DND-41 (cell line): ENCODE results near the gene MYO1E.

Experiments used
- ATAC-seq: fragments of 200-7000 bp; cut with Tn5 transposase; 3 replicates; pipeline ENCODE4 v1.9.1; 2021; ENCODE audit warnings: low read depth; ENCODE audit not compliant: insufficient read depth
- DNase-seq: peaks from one replicate; pipeline ENCODE4 v3.0.0-alpha.2; 2020
- H2AFZ ChIP-seq: 2 replicates; pipeline ENCODE4 v1.6.0; 2012; ENCODE audit warnings: low read depth, low read length
- H3K27ac ChIP-seq: 2 replicates; pipeline ENCODE4 v1.5.1; 2012; ENCODE audit warnings: low read length, inconsistent platforms
- H3K27me3 ChIP-seq: fragments of 200-600 bp; sonication (generic); 2 replicates; pipeline ENCODE4 v1.6.0; 2012; ENCODE audit warnings: low read length, mild to moderate bottlenecking, inconsistent platforms; ENCODE audit not compliant: insufficient read depth, poor library complexity
- H3K36me3 ChIP-seq: 2 replicates; pipeline ENCODE4 v1.5.1; 2012; ENCODE audit warnings: low read length, inconsistent platforms; ENCODE audit not compliant: insufficient read depth
- H3K4me1 ChIP-seq: 2 replicates; pipeline ENCODE4 v1.5.1; 2012; ENCODE audit warnings: mild to moderate bottlenecking, low read length; ENCODE audit not compliant: insufficient read depth
- H3K4me2 ChIP-seq: 2 replicates; pipeline ENCODE4 v1.6.0; 2012; ENCODE audit warnings: mild to moderate bottlenecking, moderate library complexity, low read length, inconsistent platforms; ENCODE audit not compliant: insufficient read depth
- H3K4me3 ChIP-seq, 2 experiments: fragments of 200-600 bp in 1 of 2; shearing (Covaris generic) in 1 of 2; 2 replicates each; pipeline ENCODE4 v1.5.1; 2012 to 2016; ENCODE audit warnings: inconsistent platforms in 2 of 2, low read length in 2 of 2, mild to moderate bottlenecking in 2 of 2, low read depth in 1 of 2, moderate library complexity in 1 of 2
- H3K79me2 ChIP-seq: 2 replicates; pipeline ENCODE4 v1.6.0; 2012; ENCODE audit warnings: low read length, inconsistent platforms; ENCODE audit not compliant: insufficient read depth
- H3K9ac ChIP-seq: 2 replicates; pipeline ENCODE4 v1.6.0; 2012; ENCODE audit warnings: low read depth, mild to moderate bottlenecking, inconsistent platforms, low read length, moderate library complexity
- H3K9me3 ChIP-seq: 2 replicates; pipeline ENCODE4 v1.5.1; 2012; ENCODE audit warnings: low read length, moderate library complexity, mild to moderate bottlenecking, inconsistent platforms; ENCODE audit not compliant: insufficient read depth, severe bottlenecking
- H4K20me1 ChIP-seq: 2 replicates; pipeline ENCODE4 v1.6.0; 2012; ENCODE audit warnings: low read length; ENCODE audit not compliant: insufficient read depth
- EZH2 ChIP-seq: IDR thresholded peaks from 3 replicates; pipeline ENCODE4 v1.6.1; 2012; ENCODE audit warnings: borderline replicate concordance, low read depth, mild to moderate bottlenecking, moderate library complexity, low read length, inconsistent platforms; ENCODE audit not compliant: severe bottlenecking
- TF ChIP-seq, protein P1 (sequence below): IDR thresholded peaks from 2 replicates; pipeline ENCODE4 v1.5.1; 2012; ENCODE audit warnings: borderline replicate concordance, low read length, moderate library complexity, mild to moderate bottlenecking; ENCODE audit not compliant: poor library complexity, severe bottlenecking; ENCODE audit errors: extremely low read depth

The MYO1E gene

DNA sequence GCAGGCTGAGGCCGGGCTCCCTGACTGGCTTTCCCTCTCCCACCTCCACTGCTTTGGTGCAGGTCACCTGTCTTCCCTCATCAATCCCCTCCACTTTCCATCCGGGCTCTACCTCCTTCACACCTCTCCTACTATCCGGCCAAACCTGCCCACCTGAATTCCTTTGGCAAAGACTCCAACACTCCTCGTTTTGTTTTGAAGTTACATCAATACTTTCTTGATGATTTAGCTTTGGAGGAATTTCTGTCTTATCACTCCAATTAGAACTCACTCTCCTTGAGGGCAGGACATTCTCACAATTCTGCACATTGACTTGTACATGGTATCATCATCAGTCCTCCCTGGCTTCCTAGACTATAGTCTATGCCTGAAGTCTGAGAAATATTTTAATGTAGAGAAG, 145.7 kb downstream of the MYO1E start:
- Histone ChIP-seq H3K27ac (no peak overlapping the region), H3K9me3 (no peaks in the 10 kb centered on the region)

DNA sequence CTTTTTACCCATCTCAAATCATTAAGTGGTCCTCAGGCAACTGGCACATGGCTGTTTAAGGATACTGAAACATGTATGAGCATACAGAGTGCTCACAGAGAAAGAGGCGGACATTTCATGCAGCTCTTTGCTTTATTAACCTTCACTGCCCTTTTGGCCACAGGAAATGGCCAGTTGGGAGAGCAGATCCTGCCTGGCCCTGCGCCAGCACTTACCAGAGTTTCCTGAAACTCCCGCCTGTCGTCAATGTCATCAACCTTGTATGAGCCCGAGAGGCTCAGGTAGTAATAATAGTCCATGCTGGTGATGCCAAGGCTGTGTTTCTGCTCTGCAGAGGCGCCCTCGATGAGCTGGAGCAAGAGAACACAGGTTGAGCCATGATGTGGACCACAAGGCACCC, 148.2 kb downstream of the MYO1E start:
- no peaks in the 10 kb centered on the region for H3K36me3 ChIP-seq
- ATAC-seq (no peak), DNase-seq (no peak)
- H3K27ac ChIP-seq, result no peak overlapping the region
- H4K20me1 ChIP-seq, result no peaks in the 10 kb centered on the region
- no peaks in the 10 kb centered on the region for H3K4me1 ChIP-seq
- no peaks in the 10 kb centered on the region for H3K9me3 ChIP-seq
- H3K4me2 ChIP-seq, result no peak overlapping the region
- H3K9ac ChIP-seq, result no peak overlapping the region
- H2AFZ ChIP-seq, result no peak overlapping the region
- TF ChIP-seq, protein P1, sequence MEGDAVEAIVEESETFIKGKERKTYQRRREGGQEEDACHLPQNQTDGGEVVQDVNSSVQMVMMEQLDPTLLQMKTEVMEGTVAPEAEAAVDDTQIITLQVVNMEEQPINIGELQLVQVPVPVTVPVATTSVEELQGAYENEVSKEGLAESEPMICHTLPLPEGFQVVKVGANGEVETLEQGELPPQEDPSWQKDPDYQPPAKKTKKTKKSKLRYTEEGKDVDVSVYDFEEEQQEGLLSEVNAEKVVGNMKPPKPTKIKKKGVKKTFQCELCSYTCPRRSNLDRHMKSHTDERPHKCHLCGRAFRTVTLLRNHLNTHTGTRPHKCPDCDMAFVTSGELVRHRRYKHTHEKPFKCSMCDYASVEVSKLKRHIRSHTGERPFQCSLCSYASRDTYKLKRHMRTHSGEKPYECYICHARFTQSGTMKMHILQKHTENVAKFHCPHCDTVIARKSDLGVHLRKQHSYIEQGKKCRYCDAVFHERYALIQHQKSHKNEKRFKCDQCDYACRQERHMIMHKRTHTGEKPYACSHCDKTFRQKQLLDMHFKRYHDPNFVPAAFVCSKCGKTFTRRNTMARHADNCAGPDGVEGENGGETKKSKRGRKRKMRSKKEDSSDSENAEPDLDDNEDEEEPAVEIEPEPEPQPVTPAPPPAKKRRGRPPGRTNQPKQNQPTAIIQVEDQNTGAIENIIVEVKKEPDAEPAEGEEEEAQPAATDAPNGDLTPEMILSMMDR, result no peak
- TF ChIP-seq EZH2, result no peak
- peaks cover 3% of the 10 kb centered on the region for H3K27me3 ChIP-seq
- no peak overlapping the region for H3K4me3 ChIP-seq
- no peaks in the 10 kb centered on the region for H3K79me2 ChIP-seq

More for the DNA sequence above, 145.7 kb downstream of the MYO1E start:
- Histone ChIP-seq H3K4me2 (no peak overlapping the region), H2AFZ (no peak overlapping the region), H3K4me1 (no peaks in the 10 kb centered on the region), H4K20me1 (no peaks in the 10 kb centered on the region), H3K79me2 (no peaks in the 10 kb centered on the region), H3K4me3 (no peak overlapping the region), H3K27me3 (peaks cover 3% of the 10 kb centered on the region), H3K9ac (no peak overlapping the region), H3K36me3 (no peaks in the 10 kb centered on the region)
- TF ChIP-seq EZH2, result no peak
- TF ChIP-seq, protein P1, result no peak
- no peak for ATAC-seq
- DNase-seq, result no peak

DNA sequence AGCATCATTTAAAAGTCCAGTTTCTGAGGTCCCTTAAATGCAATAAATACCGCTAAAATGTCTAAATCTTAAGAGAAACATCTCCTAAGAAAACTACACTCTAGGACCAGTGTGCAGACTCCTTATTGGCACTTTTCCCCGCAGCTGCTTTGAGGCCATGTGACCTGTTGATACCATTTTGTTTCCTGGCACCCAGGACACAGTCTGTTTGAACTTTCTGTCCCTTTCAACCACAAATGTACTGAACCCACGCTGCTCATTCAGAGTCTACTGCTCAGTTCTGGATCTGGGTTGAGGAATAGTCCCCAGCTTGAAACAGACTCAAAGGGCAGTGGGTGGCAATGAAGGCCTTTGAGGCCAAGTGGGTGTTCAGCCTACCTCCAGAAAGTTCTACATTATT, 148.9 kb downstream of the MYO1E start:
- no peak overlapping the region for H2AFZ ChIP-seq
- no peak overlapping the region for H3K4me2 ChIP-seq
- no peaks in the 10 kb centered on the region for H3K9me3 ChIP-seq
- no peak overlapping the region for H3K27ac ChIP-seq
- H3K4me1 ChIP-seq, result no peaks in the 10 kb centered on the region
- TF ChIP-seq EZH2, result no peak
- TF ChIP-seq, protein P1, result no peak
- H3K4me3 ChIP-seq, result no peak overlapping the region
- H3K79me2 ChIP-seq, result no peaks in the 10 kb centered on the region
- no peaks in the 10 kb centered on the region for H3K36me3 ChIP-seq
- no peaks in the 10 kb centered on the region for H4K20me1 ChIP-seq
- peaks cover 3% of the 10 kb centered on the region for H3K27me3 ChIP-seq
- DNase-seq, result no peak
- no peak for ATAC-seq
- H3K9ac ChIP-seq, result no peak overlapping the region
